ENCODE data around the gene BCAS3.
"Not testable (repeated sequence)": the region's sequence is repeated elsewhere in the genome, so short reads cannot be mapped to it uniquely, and the experiment has no call there.

The BCAS3 gene

GRCh38 chr17:60661489-60661888 is 16.2 kb upstream of the BCAS3 start:
- H3K18ac ChIP-seq (ENCODE audit: low read length): no peak overlapping the region
- DNase-seq: no peak
- no peak overlapping the region for H3K9ac ChIP-seq (ENCODE audit: low read length)
- no peaks in the 10 kb centered on the region for H3K79me2 ChIP-seq (ENCODE audit: control insufficient read depth, insufficient read depth, low read length)
- no peak overlapping the region for H4K5ac ChIP-seq (ENCODE audit: low read length)
- H2BK5ac ChIP-seq (ENCODE audit: low read length): no peak overlapping the region
- H3K23ac ChIP-seq (ENCODE audit: low read length): no peak overlapping the region
- no peak overlapping the region for H2BK120ac ChIP-seq (ENCODE audit: low read depth, low read length)
- H3K4me3 ChIP-seq (ENCODE audit: low read length): no peak overlapping the region
- no peak overlapping the region for H3K4me2 ChIP-seq (ENCODE audit: low read length)
- no peaks in the 10 kb centered on the region for H3K27me3 ChIP-seq (ENCODE audit: insufficient read depth, low read length, poor library complexity)
- no peak overlapping the region for H3K56ac ChIP-seq (ENCODE audit: low read length)
- H3K4ac ChIP-seq (ENCODE audit: low read depth, low read length): no peak overlapping the region
- no CpG with 5 or more reads among the region's 2 CpGs for WGBS (ENCODE audit: extremely low coverage, insufficient coverage, low lambda C conversion rate)
- no peaks in the 10 kb centered on the region for H3K79me1 ChIP-seq (ENCODE audit: low read length)
- no peak overlapping the region for H4K8ac ChIP-seq (ENCODE audit: low read depth, low read length)
- no peak overlapping the region for H2AK5ac ChIP-seq (ENCODE audit: low read length)
- no peak overlapping the region for H3K27ac ChIP-seq (ENCODE audit: low read depth, low read length)
- H3K4me1 ChIP-seq (ENCODE audit: control insufficient read depth, low read depth, low read length): no peaks in the 10 kb centered on the region
- H3K36me3 ChIP-seq (ENCODE audit: control insufficient read depth, insufficient read depth, low read length): peaks cover 1% of the 10 kb centered on the region
- H2BK15ac ChIP-seq (replicated peaks; ENCODE audit: low read depth): no peak overlapping the region

DNA sequence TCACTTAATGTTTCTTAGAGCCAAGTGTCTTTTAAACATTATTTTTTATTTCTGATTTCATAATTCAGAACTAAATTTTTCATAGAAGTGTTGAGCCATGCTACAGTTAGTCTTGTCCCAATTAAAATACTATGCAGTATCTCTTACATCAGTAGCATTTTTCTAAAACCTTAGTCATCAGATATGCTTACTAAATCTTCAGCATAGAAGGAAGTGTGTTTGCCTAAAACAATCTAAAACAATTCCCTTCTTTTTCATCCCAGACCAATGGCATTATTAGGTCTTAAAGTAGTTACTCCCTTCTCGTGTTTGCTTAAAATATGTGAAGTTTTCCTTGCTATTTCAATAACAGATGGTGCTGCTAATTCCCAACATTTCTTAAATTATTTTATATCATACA is 13.6 kb upstream of the BCAS3 start:
- Histone ChIP-seq H3K79me1 (ENCODE audit: low read length) (no peaks in the 10 kb centered on the region), H3K36me3 (ENCODE audit: control insufficient read depth, insufficient read depth, low read length) (peaks cover 1% of the 10 kb centered on the region), H3K27ac (ENCODE audit: low read depth, low read length) (no peak overlapping the region), H3K23ac (ENCODE audit: low read length) (no peak overlapping the region), H4K5ac (ENCODE audit: low read length) (no peak overlapping the region), H2BK15ac (replicated peaks; ENCODE audit: low read depth) (no peak overlapping the region), H3K27me3 (ENCODE audit: insufficient read depth, low read length, poor library complexity) (no peaks in the 10 kb centered on the region), H3K4me2 (ENCODE audit: low read length) (no peak overlapping the region), H3K18ac (ENCODE audit: low read length) (no peak overlapping the region), H2BK120ac (ENCODE audit: low read depth, low read length) (no peak overlapping the region), H3K4me3 (ENCODE audit: low read length) (no peak overlapping the region), H2AK5ac (ENCODE audit: low read length) (no peak overlapping the region), H3K4me1 (ENCODE audit: control insufficient read depth, low read depth, low read length) (no peaks in the 10 kb centered on the region), H3K4ac (ENCODE audit: low read depth, low read length) (no peak overlapping the region), H3K79me2 (ENCODE audit: control insufficient read depth, insufficient read depth, low read length) (no peaks in the 10 kb centered on the region), H4K8ac (ENCODE audit: low read depth, low read length) (no peak overlapping the region), H2BK5ac (ENCODE audit: low read length) (no peak overlapping the region), H3K56ac (ENCODE audit: low read length) (no peak overlapping the region), H3K9ac (ENCODE audit: low read length) (no peak overlapping the region)
- WGBS (ENCODE audit: extremely low coverage, insufficient coverage, low lambda C conversion rate): no CpG with 5 or more reads among the region's 1 CpG
- DNase-seq: no peak

- no CpG with 5 or more reads among the region's 5 CpGs for WGBS (ENCODE audit: extremely low coverage, insufficient coverage, low lambda C conversion rate)
- no peaks in the 10 kb centered on the region for H3K79me2 ChIP-seq (ENCODE audit: control insufficient read depth, insufficient read depth, low read length)
- H3K27ac ChIP-seq (ENCODE audit: low read depth, low read length): no peak overlapping the region
- H2AK5ac ChIP-seq (ENCODE audit: low read length): no peak overlapping the region
- H2BK5ac ChIP-seq (ENCODE audit: low read length): no peak overlapping the region
- H3K23ac ChIP-seq (ENCODE audit: low read length): no peak overlapping the region
- no peak overlapping the region for H2BK120ac ChIP-seq (ENCODE audit: low read depth, low read length)
- no peak overlapping the region for H3K4ac ChIP-seq (ENCODE audit: low read depth, low read length)
- H3K4me3 ChIP-seq (ENCODE audit: low read length): no peak overlapping the region
- H4K5ac ChIP-seq (ENCODE audit: low read length): no peak overlapping the region
- H3K27me3 ChIP-seq (ENCODE audit: insufficient read depth, low read length, poor library complexity): no peaks in the 10 kb centered on the region
- no peak overlapping the region for H3K9ac ChIP-seq (ENCODE audit: low read length)
- H2BK15ac ChIP-seq (replicated peaks; ENCODE audit: low read depth): no peak overlapping the region
- no peak overlapping the region for H3K56ac ChIP-seq (ENCODE audit: low read length)
- H3K4me1 ChIP-seq (ENCODE audit: control insufficient read depth, low read depth, low read length): no peaks in the 10 kb centered on the region
- no peaks in the 10 kb centered on the region for H3K79me1 ChIP-seq (ENCODE audit: low read length)
- no peak overlapping the region for H3K4me2 ChIP-seq (ENCODE audit: low read length)
- H3K18ac ChIP-seq (ENCODE audit: low read length): no peak overlapping the region
- no peak for DNase-seq
- no peak overlapping the region for H4K8ac ChIP-seq (ENCODE audit: low read depth, low read length)
- H3K36me3 ChIP-seq (ENCODE audit: control insufficient read depth, insufficient read depth, low read length): peaks cover 1% of the 10 kb centered on the region
Measured at GRCh38 chr17:60665602-60666001, 12.0 kb upstream of the BCAS3 start.

DNA sequence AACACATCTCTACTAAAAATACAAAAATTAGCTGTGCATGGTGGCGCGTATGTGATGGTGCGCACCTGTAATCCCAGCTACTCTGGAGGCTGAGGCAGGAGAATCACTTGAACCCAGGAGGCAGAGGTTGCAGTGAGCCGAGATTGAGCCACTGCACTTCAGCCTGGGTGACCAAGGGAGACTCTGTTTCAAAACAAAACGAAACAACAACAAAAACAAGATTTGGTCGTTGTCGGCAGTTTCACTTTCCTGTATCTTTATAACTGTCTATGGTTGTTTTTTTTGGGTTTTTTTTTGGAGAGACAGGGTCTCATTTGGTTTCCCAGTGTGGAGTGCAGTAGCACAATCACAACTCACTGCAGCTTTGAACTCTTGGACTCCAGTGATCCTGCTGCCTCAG is 8.9 kb upstream of the BCAS3 start:
- not testable (repeated sequence) for H3K4me1 ChIP-seq (ENCODE audit: control insufficient read depth, low read depth, low read length); H3K9ac ChIP-seq (ENCODE audit: low read length); H2BK15ac ChIP-seq (replicated peaks; ENCODE audit: low read depth); H3K23ac ChIP-seq (ENCODE audit: low read length); H2BK120ac ChIP-seq (ENCODE audit: low read depth, low read length); H3K27ac ChIP-seq (ENCODE audit: low read depth, low read length); H3K4me2 ChIP-seq (ENCODE audit: low read length); H3K27me3 ChIP-seq (ENCODE audit: insufficient read depth, low read length, poor library complexity); H4K8ac ChIP-seq (ENCODE audit: low read depth, low read length); H3K18ac ChIP-seq (ENCODE audit: low read length); H3K79me2 ChIP-seq (ENCODE audit: control insufficient read depth, insufficient read depth, low read length); DNase-seq; H4K5ac ChIP-seq (ENCODE audit: low read length); H3K56ac ChIP-seq (ENCODE audit: low read length); H2BK5ac ChIP-seq (ENCODE audit: low read length); H3K36me3 ChIP-seq (ENCODE audit: control insufficient read depth, insufficient read depth, low read length); H2AK5ac ChIP-seq (ENCODE audit: low read length); H3K79me1 ChIP-seq (ENCODE audit: low read length); H3K4me3 ChIP-seq (ENCODE audit: low read length); H3K4ac ChIP-seq (ENCODE audit: low read depth, low read length)
- no CpG with 5 or more reads among the region's 7 CpGs for WGBS (ENCODE audit: extremely low coverage, insufficient coverage, low lambda C conversion rate)

DNA sequence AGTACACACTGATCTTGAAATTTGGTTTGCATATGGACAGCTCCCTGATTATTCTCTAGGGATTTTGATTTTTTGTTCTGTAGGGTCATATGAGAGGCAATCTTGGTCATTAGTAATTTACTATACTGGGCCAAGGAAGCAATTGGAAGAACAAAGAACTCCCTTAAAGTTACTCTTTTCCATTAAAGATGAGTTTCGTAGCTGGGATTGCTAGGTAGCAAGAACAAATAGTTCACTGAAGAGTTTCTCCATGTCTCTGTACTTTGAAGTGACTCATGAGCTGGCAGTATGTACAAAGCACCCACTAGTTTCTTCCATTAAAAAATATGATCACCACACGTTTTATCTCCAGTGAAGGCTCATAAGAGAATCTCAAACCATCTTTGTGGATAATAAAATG is 6.2 kb upstream of the BCAS3 start:
- Histone ChIP-seq H3K79me1 (ENCODE audit: low read length) (no peaks in the 10 kb centered on the region), H3K27me3 (ENCODE audit: insufficient read depth, low read length, poor library complexity) (no peaks in the 10 kb centered on the region), H2BK120ac (ENCODE audit: low read depth, low read length) (no peak overlapping the region), H4K5ac (ENCODE audit: low read length) (no peak overlapping the region), H3K56ac (ENCODE audit: low read length) (no peak overlapping the region), H3K4me2 (ENCODE audit: low read length) (no peak overlapping the region), H2BK15ac (replicated peaks; ENCODE audit: low read depth) (no peak overlapping the region), H3K27ac (ENCODE audit: low read depth, low read length) (no peak overlapping the region), H3K4me3 (ENCODE audit: low read length) (no peak overlapping the region), H3K4ac (ENCODE audit: low read depth, low read length) (no peak overlapping the region), H3K4me1 (ENCODE audit: control insufficient read depth, low read depth, low read length) (no peaks in the 10 kb centered on the region), H4K8ac (ENCODE audit: low read depth, low read length) (no peak overlapping the region), H3K79me2 (ENCODE audit: control insufficient read depth, insufficient read depth, low read length) (no peaks in the 10 kb centered on the region), H3K18ac (ENCODE audit: low read length) (no peak overlapping the region), H3K36me3 (ENCODE audit: control insufficient read depth, insufficient read depth, low read length) (no peaks in the 10 kb centered on the region), H3K23ac (ENCODE audit: low read length) (no peak overlapping the region), H2AK5ac (ENCODE audit: low read length) (no peak overlapping the region), H3K9ac (ENCODE audit: low read length) (no peak overlapping the region), H2BK5ac (ENCODE audit: low read length) (no peak overlapping the region)
- DNase-seq: no peak
- no CpG with 5 or more reads among the region's 2 CpGs for WGBS (ENCODE audit: extremely low coverage, insufficient coverage, low lambda C conversion rate)

- H3K4me1 ChIP-seq (ENCODE audit: control insufficient read depth, low read depth, low read length); H3K23ac ChIP-seq (ENCODE audit: low read length); H4K8ac ChIP-seq (ENCODE audit: low read depth, low read length); H2BK120ac ChIP-seq (ENCODE audit: low read depth, low read length); H3K79me2 ChIP-seq (ENCODE audit: control insufficient read depth, insufficient read depth, low read length); H2BK5ac ChIP-seq (ENCODE audit: low read length); H3K9ac ChIP-seq (ENCODE audit: low read length); H3K4me3 ChIP-seq (ENCODE audit: low read length); H3K4ac ChIP-seq (ENCODE audit: low read depth, low read length); H3K56ac ChIP-seq (ENCODE audit: low read length); H2AK5ac ChIP-seq (ENCODE audit: low read length); H3K27ac ChIP-seq (ENCODE audit: low read depth, low read length); DNase-seq; H3K18ac ChIP-seq (ENCODE audit: low read length); H3K4me2 ChIP-seq (ENCODE audit: low read length); H3K79me1 ChIP-seq (ENCODE audit: low read length); H4K5ac ChIP-seq (ENCODE audit: low read length); H3K36me3 ChIP-seq (ENCODE audit: control insufficient read depth, insufficient read depth, low read length); H2BK15ac ChIP-seq (replicated peaks; ENCODE audit: low read depth); H3K27me3 ChIP-seq (ENCODE audit: insufficient read depth, low read length, poor library complexity): not testable (repeated sequence)
- no CpG with 5 or more reads among the region's 7 CpGs for WGBS (ENCODE audit: extremely low coverage, insufficient coverage, low lambda C conversion rate)
Measured at GRCh38 chr17:60674637-60675036, 3.0 kb upstream of the BCAS3 start.

All from mesendoderm (in vitro differentiated cells).